ENCODE data around the gene TTPAL.
A peak's percentile ranks its signal among the peaks of the same experiment; 100 is the strongest.

TTPAL gene, protein sequence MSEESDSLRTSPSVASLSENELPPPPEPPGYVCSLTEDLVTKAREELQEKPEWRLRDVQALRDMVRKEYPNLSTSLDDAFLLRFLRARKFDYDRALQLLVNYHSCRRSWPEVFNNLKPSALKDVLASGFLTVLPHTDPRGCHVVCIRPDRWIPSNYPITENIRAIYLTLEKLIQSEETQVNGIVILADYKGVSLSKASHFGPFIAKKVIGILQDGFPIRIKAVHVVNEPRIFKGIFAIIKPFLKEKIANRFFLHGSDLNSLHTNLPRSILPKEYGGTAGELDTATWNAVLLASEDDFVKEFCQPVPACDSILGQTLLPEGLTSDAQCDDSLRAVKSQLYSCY

DNA sequence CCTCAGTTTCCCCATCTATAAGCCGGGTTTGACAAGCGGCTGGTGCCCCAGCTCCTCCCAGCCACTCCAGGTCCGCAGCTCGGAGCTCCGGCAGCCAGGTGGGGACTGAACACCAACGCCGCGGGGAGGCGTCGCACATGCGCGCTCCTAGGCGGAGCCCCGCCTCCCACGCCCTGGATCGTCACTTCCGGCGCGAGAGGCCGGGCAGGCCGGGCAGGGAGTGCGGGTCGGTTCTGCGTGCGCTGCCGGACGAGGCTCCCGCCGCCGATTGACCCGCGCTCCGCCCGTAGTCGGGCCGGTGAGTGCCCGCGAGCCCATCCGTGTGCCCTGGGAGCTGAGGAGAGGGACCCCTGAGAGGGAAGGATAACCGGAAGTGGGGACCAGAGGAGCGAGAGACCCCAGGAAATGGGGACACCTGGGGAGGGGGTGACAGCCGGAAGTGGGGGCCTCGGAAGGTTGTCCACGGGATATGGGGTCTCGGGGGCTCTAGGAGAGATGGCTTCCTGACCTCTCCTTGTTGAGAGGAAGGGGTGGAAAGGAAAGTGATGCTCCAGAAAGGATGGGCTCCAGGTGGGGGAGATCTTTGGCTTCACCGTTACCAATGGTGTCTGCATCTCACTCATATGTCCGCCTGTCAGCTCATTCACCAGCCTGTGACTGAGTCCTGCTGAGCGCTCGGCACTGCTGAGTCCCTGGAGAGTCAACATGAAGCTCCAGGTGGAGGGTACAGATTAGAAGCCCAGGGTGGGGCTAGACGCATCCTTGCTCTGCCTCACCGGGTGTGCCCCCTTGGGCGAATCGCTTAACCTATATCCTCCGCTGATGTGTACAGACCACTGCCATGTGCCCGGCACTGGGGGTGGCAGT, at the start of gene TTPAL:
Gene TTPAL, plus strand, starts transcription at position 181 of the 867 bp plus-strand sequence. CDS start 4,126 bp downstream, outside the sequence.
- peak; percentile 61 for DNase-seq

DNA sequence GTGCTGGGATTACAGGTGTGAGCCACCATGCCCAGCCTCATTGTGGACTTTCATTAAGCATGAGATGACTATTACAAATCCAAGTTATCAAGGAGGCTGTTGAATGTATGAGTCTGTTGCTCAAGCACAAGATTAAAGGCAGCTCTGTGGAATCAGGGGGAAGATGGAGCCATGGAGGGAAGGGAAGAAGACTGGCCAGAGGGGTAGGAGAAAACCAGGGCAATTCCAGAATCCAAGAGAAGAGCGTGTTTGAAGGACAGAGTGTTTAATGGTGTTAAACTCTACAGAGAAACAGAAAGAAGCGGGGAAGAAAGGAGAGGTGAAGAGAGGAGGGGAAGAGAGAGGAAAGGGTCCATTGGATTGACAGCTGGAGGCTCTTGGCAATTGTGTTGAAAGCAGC, 49.8 kb upstream of the TTPAL start:
- no peak for DNase-seq

GRCh38 chr20:44426879-44427790, 48.5 kb upstream of the TTPAL start:
- no peak for DNase-seq

DNA sequence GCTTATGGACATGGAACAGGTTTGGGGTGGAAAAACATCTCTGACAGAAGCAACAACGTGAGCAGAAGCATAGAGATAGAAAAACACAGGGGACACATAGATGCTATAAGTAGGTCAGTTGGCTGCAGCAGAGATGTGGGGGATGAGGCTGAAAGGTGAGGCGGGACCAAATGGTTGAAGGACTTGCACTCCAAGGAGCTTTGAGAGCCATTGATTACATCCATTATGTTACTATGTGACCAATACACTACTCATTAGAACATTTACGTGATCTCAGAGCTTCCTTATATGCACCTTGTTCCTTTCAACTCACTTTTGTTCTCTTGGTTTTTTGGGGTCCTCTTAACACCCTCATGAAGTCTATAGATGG, 47.9 kb upstream of the TTPAL start:
- DNase-seq = no peak

GRCh38 chr20:44428174-44429016, 47.3 kb upstream of the TTPAL start:
- no peak for DNase-seq

DNA sequence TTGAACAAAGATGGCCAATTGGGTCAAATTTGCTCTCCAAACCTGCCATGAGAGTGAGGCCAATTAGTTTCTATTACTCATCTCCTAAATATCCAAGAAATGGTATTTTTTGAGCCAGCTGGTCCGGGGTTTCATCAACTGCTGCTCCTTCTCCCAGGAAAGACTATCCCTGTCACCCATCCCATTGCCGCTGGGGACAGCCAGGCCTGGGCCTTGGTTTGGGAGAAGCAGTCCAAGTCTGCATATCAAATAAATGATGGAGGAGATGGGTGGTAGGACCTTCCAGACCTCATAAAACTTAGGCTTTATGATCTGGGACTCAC, 46.7 kb upstream of the TTPAL start:
- DNase-seq = no peak

DNA sequence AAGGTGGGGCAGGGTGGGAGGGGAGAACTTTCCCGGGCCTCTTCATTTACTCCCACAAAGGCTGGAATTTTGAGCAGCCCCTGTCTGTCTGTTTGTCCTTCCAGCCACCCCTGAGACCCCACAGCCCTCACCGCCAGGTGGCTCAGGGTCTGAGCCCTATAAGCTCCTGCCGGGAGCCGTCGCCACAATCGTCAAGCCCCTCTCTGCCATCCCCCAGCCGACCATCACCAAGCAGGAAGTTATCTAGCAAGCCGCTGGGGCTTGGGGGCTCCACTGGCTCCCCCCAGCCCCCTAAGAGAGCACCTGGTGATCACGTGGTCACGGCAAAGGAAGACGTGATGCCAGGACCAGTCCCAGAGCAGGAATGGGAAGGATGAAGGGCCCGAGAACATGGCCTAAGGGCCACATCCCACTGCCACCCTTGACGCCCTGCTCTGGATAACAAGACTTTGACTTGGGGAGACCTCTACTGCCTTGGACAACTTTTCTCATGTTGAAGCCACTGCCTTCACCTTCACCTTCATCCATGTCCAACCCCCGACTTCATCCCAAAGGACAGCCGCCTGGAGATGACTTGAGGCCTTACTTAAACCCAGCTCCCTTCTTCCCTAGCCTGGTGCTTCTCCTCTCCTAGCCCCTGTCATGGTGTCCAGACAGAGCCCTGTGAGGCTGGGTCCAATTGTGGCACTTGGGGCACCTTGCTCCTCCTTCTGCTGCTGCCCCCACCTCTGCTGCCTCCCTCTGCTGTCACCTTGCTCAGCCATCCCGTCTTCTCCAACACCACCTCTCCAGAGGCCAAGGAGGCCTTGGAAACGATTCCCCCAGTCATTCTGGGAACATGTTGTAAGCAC, 46.0 kb upstream of the TTPAL start:
- DNase-seq = no peak

- DNase-seq = no peak
These were observed 45.2 kb upstream of the TTPAL start for GRCh38 chr20:44430270-44431065.

GRCh38 chr20:44431118-44431501, 44.6 kb upstream of the TTPAL start:
- no peak for DNase-seq

- no peak for DNase-seq
These were observed 44.0 kb upstream of the TTPAL start for GRCh38 chr20:44431502-44432234.

DNA sequence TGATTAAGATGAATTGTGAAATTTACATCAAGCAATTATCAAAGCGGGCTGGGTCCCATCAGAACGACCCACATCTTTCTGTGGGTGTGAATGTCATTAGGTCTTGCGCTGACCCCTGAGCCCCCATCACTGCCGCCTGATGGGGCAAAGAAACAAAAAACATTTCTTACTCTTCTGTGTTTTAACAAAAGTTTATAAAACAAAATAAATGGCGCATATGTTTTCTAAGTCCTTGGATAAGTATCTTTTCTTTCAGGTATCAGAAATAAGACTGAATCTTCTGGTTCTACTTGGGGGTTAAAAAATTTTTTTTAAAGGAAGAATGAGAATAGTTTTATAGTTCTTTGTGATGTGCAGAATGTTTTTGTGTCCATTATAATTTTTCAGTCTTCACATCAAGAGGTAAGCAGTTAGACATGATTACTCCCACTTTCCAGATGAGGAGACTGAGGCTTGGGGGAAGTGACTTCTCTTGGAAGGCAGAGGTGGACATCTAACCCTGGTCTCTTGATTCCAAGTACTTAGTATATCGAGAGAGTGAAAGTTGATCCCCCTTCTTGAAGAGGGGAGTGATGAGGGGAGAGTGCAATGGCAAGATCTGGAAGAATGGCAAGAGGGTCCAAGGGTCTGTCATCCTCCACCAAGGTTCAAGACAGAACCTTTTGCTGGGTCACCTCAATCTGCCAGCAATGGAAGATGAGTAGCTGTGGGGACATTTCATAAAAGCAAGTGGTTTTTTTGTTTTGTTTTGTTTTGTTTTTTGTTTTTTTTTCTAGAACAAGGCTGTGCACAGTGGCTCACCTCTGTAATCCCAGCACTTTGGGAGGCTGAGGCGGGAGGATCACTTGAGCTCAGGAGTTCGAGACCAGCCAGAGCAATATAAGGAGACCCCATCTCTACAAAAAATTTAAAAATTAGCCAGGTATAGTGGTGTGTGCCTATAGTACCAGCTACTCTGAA, 42.8 kb upstream of the TTPAL start:
- no peak for DNase-seq

GRCh38 chr20:44433751-44434538, 41.7 kb upstream of the TTPAL start:
- DNase-seq = no peak

DNA sequence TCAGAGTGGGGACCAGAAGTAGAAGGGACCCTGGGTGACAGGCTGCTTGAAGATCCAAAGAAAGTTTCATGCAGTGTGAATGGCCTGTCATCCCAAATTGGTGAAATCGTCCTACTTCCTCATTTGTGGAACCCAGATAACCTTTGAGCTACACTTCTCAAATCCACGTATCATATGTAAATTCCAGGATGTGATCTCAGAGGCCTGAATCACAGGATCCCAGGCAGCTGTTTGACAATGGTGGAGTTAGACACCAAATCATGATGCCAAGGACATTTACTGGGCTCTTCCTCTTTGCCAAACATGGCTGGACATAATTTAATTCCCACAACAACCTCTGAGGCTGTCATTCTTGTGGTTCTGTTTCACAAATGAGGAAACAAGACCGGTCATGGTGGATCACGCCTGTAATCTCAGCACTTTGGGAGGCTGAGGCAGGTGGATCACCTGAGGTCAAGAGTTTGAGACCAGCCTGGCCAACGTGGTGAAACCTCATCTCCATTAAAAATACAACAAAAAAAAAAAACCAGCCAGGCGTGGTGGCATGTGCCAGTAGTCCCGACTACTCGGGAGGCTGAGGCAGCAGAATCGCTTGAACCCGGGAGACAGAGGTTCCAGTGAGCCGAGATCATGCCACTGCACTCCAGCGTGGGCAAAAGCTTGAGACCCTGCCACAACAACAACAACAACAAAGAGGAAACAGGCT, 39.9 kb upstream of the TTPAL start:
- no peak for DNase-seq

DNA sequence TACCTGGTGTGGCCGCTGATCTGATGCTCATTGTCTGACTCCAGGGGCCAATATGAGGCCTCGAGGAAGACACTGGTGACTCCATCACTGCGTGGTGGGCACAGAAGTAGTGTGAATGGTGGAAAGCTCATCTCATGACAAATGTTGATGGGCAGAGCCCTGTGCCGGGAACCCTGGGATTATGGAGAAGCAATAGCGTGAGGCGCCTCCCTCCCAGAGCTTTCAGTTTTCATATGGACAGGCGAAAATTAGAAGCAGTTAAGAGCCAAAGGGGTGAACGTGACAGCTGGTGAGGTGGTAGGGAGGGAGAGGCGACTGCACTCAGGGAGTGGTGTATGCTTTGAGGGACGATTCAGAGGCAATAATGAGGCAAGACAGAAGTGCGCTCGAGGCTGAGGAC, 39.3 kb upstream of the TTPAL start:
- DNase-seq = no peak

GRCh38 chr20:44437497-44437896, 38.2 kb upstream of the TTPAL start:
- no peak for DNase-seq

GRCh38 chr20:44438782-44439181, 36.9 kb upstream of the TTPAL start:
- no peak for DNase-seq

DNA sequence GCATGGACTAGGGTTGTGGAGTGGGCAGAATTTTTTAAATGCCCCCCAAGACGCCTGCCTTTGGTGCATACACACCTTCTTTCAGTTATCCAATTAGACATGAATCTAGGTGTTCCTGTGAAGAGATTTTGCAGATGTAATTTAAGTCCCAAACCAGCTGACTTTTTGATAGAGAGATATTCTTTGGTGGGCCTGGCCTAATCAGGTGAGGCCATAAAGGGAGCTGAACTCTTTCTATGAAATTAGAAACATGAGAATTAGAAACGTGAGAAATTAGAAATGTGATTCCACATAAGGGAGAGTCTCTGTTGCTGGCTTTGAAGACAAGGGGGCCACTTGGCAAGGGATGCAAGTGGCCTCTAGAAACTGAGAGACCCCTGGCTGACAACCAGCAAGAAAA, 36.4 kb upstream of the TTPAL start:
- DNase-seq = no peak
